Activated gamma-delta T cell (primary cell): Measurements from ENCODE around the gene KCNG4.
A peak's percentile ranks its signal among the peaks of the same experiment; 100 is the strongest.
"Not testable (repeated sequence)": the region's sequence is repeated elsewhere in the genome, so short reads cannot be mapped to it uniquely, and the experiment has no call there.

Experiments
- DNase-seq: peaks from one replicate; lab custom pipeline; 2025; lab: John Stamatoyannopoulos, UW

KCNG4 gene

GRCh38 chr16:84205976-84206691 is 33.7 kb downstream of the KCNG4 start:
- DNase-seq, result no peak

DNA sequence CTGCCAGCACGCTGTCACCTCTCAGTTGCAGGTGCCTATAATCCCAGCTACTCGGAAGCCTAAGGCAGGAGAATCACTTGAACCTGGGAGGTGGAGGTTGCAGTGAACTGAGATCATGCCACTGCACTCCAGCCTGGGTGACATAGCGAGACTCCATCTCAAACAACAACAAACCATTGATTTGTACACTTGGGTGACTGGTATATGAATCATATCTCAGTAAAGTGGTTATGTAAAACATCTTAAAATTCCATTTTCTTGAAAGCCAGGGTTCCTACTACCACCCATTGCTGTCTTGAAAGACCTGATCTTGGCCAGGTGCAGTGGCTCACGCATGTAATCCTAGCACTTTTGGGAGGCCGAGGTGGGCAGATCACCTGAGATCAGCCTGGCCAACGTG is 34.7 kb downstream of the KCNG4 start:
- not testable (repeated sequence) for DNase-seq

GRCh38 chr16:84204551-84204950 is 35.3 kb downstream of the KCNG4 start:
- not testable (repeated sequence) for DNase-seq

DNA sequence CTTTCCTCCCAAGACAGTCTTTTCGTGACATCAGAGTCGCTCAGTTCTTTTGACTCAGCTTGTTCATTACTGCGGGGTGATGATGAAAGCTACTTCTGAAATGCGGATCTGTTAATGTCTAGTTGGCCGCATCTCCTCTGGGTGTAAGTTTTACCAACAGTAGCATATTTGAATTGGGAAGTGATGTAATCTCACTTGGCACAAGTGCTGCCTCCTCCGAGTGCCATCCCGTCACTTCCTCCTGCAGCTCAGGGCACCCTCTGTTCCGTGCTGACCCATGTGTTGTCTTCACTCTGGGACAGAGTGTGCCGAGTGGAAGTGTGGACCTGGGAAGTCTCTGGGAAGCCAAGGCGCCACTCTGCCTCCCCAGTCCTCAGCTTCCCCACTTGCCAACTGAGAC is 40.0 kb downstream of the KCNG4 start:
- no peak for DNase-seq

DNA sequence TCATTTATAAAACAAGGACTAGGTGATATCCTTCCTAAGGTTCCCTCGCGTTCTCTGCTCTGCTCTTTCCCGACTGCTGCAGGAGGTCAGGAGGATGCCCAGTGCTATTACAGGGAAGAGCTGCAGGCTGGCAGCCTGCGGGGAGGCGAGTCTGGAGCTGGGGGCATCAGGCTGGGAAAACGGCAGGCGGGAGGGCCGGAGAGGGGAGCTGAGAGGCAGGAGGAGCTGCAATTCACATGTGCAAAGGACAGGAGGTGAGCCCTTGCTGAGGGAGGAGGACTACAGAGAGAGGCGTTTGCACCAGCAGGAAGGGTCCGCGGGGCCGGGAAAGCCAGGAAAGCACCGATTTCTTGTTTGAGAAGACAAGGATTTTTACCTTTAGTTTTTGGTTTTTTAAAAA is 40.7 kb downstream of the KCNG4 start:
- no peak for DNase-seq

GRCh38 chr16:84198401-84198800 is 41.4 kb downstream of the KCNG4 start:
- no peak for DNase-seq

GRCh38 chr16:84197466-84198128 is 42.2 kb downstream of the KCNG4 start:
- DNase-seq, result no peak

GRCh38 chr16:84196727-84197394 is 43.0 kb downstream of the KCNG4 start:
- DNase-seq, result no peak

GRCh38 chr16:84196101-84196500 is 43.7 kb downstream of the KCNG4 start:
- no peak for DNase-seq

DNA sequence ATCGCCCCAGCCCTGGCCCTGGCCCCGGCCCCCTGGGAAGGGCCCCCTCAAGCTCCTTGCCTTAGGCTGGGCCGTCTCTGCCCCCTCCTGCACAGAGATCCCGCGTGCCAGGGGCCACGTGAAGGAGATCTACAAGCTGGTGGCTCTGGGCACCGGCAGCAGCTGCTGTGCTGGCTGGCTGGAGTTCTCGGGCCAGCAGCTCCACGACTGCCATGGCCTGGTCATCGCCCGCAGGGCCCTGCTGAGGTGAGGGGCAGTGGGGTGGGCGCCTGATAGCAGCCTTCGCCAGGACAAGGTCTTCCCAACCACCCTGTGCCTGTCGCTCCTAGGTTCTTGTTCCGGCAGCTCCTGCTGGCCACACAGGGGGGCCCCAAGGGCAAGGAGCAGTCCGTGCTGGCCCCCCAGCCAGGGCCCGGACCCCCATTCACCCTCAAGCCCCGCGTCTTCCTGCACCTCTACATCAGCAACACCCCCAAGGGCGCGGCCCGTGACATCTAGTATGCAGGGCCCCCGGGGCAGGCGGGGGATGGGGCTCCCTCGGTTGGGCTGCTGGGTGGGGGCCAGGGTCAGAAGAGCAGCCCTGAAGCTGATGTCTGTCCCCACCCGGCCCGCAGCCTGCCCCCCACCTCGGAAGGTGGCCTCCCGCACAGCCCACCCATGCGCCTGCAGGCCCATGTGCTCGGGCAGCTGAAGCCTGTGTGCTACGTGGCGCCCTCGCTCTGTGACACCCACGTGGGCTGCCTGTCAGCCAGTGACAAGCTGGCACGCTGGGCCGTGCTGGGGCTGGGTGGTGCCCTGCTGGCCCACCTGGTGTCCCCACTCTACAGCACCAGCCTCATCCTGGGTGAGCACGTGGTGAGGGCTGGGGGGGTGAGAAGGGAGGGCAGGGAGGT is 44.4 kb downstream of the KCNG4 start:
- DNase-seq, result no peak

DNA sequence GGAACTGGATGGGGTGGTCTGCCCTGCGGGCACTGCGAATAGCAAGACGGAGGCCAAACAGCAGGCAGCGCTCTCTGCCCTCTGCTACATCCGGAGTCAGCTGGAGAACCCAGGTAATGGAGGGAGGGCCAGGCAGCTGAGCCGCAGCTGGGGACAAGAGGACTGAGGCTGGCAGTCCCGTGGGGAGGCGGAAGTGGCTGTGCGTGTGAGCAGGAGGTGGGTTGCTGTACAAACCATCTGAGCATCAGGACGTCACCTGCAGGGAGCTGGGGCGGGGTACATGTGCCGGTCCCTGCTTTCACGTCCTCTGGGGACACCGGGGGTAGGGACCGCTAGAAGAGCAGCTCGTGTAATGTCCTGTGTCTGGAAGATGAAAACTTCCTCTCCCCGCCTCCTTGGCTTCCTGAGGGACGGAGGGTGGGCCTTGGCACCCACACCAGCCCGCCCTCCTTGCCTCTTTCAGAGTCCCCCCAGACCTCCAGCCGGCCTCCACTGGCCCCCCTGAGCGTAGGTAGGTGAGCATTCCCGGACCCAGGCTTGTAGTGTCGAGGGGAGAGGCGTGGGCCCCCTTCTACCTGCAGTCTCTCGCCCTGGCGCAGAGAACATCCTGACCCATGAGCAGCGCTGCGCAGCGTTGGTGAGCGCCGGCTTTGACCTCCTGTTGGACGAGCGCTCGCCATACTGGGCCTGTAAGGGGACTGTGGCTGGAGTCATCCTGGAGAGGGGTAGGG is 45.2 kb downstream of the KCNG4 start:
- no peak for DNase-seq

DNA sequence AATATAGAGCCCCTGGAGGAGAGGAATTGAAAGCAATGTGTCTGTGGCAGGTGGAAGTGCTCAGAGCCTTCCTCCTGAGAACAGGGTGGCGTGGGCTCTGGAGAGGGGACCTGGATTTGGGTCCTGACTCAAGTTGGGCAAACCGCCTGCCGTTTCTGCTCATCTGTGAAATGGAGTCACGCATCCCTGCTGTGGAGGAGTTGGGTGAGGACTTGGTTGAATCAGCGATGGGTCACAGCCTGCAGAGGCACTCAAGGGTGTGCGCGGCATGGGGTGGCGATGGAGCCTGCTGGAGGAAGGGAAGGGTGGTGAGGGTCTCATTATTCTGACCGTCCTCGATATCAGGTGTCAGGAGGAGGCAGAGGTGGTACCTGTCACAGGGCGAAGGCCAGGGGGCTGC is 45.8 kb downstream of the KCNG4 start:
- no peak for DNase-seq

DNA sequence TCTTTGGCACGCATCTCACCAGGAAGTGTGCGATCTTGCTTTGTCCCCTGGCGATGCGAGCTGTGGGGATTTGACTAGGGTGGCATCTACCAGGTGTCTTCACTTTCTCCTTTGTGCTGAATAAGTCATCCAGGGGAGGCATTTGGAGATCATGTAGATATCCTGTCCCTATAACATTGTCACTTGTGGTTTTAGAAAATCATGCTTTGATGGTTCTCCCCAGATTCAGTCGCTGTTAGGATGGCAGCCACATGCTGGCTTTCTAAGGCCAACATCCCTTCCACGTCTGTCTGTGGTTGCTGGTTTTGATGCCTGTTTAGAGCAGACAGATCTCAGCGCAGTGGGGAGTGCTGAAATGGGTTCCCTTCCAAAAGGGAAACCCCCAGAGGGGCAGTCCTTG is 46.3 kb downstream of the KCNG4 start:
- no peak for DNase-seq

- DNase-seq, result no peak
These were observed 48.3 kb downstream of the KCNG4 start for GRCh38 chr16:84191466-84191865.

DNA sequence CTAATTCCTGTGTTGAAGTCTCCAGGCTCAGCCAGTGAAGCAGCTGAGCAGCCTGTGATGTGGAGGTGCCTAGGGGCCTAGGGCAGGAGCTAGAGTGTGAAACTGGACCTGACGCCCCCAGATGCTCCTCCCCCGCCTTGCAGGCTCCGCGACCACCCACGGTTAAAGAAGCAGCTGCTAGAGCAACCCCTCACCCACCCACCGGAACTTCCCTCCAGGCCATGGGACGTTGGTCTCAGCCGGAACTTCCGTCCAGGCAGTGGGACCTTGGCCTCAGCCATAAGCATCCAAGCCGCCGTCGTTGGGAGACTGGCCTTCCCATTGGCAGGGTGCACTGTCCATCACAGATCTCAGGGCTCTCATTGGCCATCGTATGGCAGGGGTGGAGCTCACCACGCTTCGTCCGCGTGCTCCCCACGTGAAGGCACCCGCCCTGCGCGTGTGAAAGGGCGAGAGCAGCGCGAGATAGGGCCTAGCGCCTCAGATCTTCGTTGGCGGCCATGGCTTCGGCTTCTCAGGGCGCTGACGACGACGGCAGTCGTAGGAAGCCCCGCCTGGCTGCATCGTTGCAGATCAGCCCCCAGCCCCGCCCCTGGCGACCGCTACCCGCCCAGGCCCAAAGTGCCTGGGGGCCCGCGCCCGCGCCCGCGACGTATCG is 49.0 kb downstream of the KCNG4 start, which contains the start of gene ADAD2:
Gene ADAD2, plus strand, starts transcription at position 427 of the 658 bp plus-strand sequence. Its CDS starts 74 bp downstream, at position 501.
- no peak for DNase-seq

DNA sequence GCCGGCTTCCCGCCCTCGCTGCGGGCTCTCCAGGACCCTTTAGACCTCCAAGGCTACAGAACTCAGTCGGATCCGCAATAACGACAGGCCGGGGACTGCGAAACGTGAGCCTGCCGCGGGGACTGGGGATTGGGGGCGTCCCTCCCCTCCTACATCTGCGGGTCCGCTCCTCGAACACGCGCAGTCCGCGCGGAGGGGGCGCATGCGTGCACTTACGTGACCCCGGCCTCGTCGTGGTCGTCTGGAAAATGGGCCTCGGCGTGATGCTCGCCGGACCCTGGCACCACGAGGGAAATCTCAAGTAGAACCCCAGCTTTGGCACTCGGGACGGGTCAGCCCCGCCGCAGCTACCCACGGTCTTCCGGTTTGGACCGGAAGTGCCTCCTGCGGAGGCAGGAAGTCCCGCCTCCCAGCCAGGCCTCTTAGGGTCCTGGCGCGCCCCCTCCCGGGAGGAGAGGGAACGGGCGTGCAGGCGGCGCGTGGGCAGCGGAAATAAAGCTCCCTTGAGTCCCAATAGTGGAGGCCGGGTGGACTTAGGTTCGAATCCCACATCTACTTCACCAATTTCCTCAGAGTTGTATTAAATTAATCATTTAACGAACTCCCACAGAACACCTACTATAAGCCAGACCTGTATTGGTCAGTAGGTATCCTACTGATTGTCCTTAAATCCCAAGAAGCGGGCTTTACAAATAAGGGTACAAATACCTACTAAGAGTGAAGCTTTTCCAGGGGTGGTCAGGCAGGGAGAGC is 53.0 kb downstream of the KCNG4 start, which contains the start of gene TAF1C:
Gene TAF1C, minus strand, starts transcription at position 373 of the 753 bp plus-strand sequence. CDS start 2,069 bp downstream, outside the sequence.
- DNase-seq, result peak; percentile 75

GRCh38 chr16:84184775-84185174 is 55.0 kb downstream of the KCNG4 start:
- DNase-seq, result no peak

DNA sequence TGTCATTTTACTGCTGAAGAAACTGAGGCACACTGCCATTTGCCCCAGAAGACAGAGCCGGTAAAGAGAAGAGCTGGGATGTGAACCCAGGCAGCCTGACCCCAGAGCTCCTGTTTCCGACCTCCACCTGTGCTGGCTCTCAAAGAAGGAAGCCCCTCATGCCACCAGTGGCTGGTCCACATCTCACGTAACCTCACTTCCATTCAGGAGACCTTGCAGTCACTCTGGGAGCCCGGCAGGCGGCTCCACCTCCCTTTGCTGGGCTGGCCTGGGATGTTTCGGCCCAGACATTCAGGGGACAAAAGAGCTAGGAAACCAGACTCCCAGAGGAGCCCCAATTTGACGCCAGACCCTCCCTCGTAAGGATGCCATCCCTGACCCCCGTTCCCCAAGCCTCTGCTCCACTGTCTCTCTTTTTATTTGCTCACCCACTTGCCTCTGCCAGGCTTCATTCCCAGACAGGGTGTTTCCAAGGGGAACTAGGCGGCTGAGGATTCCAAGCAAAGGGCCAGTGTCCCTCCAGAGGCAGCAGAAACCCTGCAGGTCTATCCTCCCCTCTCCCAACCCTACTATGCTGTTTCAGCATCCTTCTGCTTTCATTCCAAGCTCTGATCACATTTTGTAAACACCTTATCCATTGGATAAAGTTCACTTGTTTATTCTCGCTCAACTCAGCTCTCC is 55.8 kb downstream of the KCNG4 start:
- no peak for DNase-seq

- DNase-seq, result no peak
These were observed 56.3 kb downstream of the KCNG4 start for GRCh38 chr16:84183572-84183875.
